Measurements from ENCODE around the gene ZNF438. TPM values are rescaled to one million over a fixed set of nuclear protein-coding genes. Genes with fewer than 3 reads are reported as not detected.

The ZNF438 gene
- total and polyA plus RNA-seq, 2 of the 4 experiments (the other 2 are of a cell fraction): 1.8 to 2.9 TPM

GRCh38 chr10:31076610-31076988 lies 44.9 kb upstream of the ZNF438 start (continued):
- TF ChIP-seq ELK1 (IDR thresholded peaks at IDR 0.05; ENCODE audit: borderline replicate concordance, low read depth, low read length) (no peak), USF2 (IDR thresholded peaks at IDR 0.05; ENCODE audit: low read depth, low read length) (no peak), RFX5 (IDR thresholded peaks at IDR 0.05; ENCODE audit: low read depth, low read length) (no peak)
